Measurements from ENCODE around the gene MAB21L2.

MAB21L2 gene

GRCh38 chr4:150598909-150599308 is 17.0 kb downstream of the MAB21L2 start:
- no peak for FAIRE-seq
- DNase-seq (ENCODE audit: extremely low spot score, insufficient read length, low read depth): no peak

GRCh38 chr4:150599547-150599946 is 17.6 kb downstream of the MAB21L2 start:
- DNase-seq (ENCODE audit: extremely low spot score, insufficient read length, low read depth) (no peak), FAIRE-seq (no peak)

- no peak for DNase-seq (ENCODE audit: extremely low spot score, insufficient read length, low read depth)
- FAIRE-seq: no peak
Observed at GRCh38 chr4:150600812-150601445, 19.0 kb downstream of the MAB21L2 start.

GRCh38 chr4:150609131-150609530 is 27.2 kb downstream of the MAB21L2 start:
- DNase-seq (ENCODE audit: extremely low spot score, insufficient read length, low read depth): no peak
- no peak for FAIRE-seq

- FAIRE-seq (peak; percentile 47), DNase-seq (ENCODE audit: extremely low spot score, insufficient read length, low read depth) (no peak)
Observed at GRCh38 chr4:150619042-150619441, 37.1 kb downstream of the MAB21L2 start.

GRCh38 chr4:150624055-150624454 is 42.1 kb downstream of the MAB21L2 start:
- no peak for FAIRE-seq
- DNase-seq (ENCODE audit: extremely low spot score, insufficient read length, low read depth): no peak

DNA sequence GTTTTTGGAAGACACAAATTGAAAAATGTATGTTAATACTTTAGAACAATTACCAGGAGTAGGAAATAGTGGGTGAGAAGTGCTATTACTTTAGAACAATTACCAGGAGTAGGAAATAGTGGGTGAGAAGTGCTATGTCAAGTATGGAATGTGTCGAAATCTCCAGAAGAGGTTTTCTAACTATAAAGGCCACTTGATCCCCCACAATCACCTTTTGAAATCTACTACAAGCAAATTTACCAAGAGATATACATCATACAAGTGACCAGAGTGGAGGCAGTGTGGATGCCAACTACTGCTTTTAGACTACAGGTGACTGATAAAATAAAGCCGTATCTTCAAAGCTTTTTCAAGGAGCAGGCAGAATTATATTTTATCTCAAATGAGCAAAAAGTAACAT is 43.1 kb downstream of the MAB21L2 start:
- DNase-seq (ENCODE audit: extremely low spot score, insufficient read length, low read depth) (no peak), FAIRE-seq (no peak)

DNA sequence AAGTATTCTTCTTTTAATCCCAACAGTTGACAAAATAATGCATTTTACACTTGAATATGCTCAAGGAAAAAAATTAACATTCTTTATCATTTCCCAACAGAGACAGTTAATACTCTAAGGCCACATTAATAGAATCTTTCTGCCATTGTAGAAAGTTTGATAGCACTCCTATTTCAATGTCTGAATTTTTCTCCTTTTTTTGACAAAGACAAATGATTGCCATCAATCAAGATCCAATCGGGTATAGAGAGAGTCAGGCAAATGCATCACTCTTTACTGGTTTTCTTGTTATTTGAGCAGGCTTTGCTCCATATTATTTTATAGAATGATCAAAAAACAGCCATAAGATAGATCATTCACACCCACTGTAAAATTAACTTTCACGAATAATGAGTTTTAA is 46.1 kb downstream of the MAB21L2 start:
- DNase-seq (ENCODE audit: extremely low spot score, insufficient read length, low read depth) (no peak), FAIRE-seq (no peak)

DNA sequence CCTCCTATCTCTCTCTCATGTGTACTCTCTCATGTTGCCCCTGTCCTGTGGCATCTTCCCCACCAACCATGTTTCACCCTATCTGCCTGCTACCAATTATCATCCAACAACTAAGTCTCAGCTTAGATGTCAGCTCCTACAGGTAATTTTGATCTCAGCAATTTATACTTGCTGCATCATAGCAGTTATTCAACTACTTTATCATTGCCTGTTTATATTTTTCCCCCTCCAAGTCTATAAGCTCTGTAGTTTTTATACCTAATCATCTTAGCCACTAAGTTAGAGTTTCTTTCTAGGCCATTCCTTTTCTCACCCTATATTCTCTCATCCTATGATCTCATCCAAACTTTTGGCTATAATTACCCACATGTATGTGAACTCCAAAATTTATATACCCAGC is 50.7 kb downstream of the MAB21L2 start:
- DNase-seq (ENCODE audit: extremely low spot score, insufficient read length, low read depth): no peak
- no peak for FAIRE-seq

Data from GM18507 (cell line).